Muscle layer of duodenum (tissue), 2 donors: ENCODE measurements around the gene KLHL2.
"Not testable (repeated sequence)": the region's sequence is repeated elsewhere in the genome, so short reads cannot be mapped to it uniquely, and the experiment has no call there.

Experiments used
- H3K27ac ChIP-seq: one replicate; pipeline ENCODE4 v1.7.0; 2013; ENCODE audit warnings: mild to moderate bottlenecking, low read length
- H3K27me3 ChIP-seq: one replicate; pipeline ENCODE4 v1.7.0; 2013; ENCODE audit warnings: low read depth, mild to moderate bottlenecking, control low read depth, low read length
- H3K36me3 ChIP-seq, 2 donors: one replicate each; pipeline ENCODE4 v1.7.0; 2013; ENCODE audit warnings: low read length in 2 of 2, control low read depth in 1 of 2, mild to moderate bottlenecking in 1 of 2; ENCODE audit not compliant: insufficient read depth in 2 of 2, control insufficient read depth in 1 of 2
- H3K4me1 ChIP-seq, 2 donors: one replicate each; pipeline ENCODE4 v1.7.0; 2013; ENCODE audit warnings: low read length in 2 of 2, mild to moderate bottlenecking in 2 of 2, control low read depth in 1 of 2, moderate library complexity in 1 of 2; ENCODE audit not compliant: insufficient read depth in 2 of 2, control insufficient read depth in 1 of 2
- H3K4me3 ChIP-seq, 2 donors: one replicate each; pipeline ENCODE4 v1.7.0; 2013; ENCODE audit warnings: low read length in 2 of 2, low read depth in 1 of 2, mild to moderate bottlenecking in 1 of 2
- H3K9me3 ChIP-seq, 2 donors: one replicate each; pipeline ENCODE4 v1.7.0; 2013; ENCODE audit warnings: low read length in 2 of 2, control low read depth in 1 of 2, mild to moderate bottlenecking in 1 of 2; ENCODE audit not compliant: control insufficient read depth in 1 of 2
- donor health status: healthy.

The KLHL2 gene

DNA sequence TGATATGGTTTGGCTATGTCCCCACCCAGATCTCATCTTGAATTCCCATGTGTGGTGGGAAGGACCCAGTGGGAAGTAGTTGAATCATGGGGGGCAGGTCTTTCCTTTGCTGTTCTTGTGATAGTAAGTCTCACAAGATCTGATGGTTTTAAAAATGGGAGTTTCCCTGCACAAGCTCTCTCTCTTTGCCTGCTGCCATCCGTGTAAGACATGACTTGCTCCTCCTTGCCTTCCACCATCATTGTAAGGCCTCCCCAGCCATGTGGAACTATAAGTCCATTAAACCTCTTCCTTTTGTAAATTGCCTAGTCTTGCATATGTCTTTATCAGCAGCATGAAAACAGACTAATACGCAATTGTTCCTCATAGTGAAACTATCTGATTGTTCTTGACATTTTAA, 66.1 kb downstream of the KLHL2 start:
- not testable (repeated sequence) for H3K9me3 ChIP-seq, H3K27ac ChIP-seq, H3K4me3 ChIP-seq, H3K36me3 ChIP-seq, H3K27me3 ChIP-seq, H3K4me1 ChIP-seq

DNA sequence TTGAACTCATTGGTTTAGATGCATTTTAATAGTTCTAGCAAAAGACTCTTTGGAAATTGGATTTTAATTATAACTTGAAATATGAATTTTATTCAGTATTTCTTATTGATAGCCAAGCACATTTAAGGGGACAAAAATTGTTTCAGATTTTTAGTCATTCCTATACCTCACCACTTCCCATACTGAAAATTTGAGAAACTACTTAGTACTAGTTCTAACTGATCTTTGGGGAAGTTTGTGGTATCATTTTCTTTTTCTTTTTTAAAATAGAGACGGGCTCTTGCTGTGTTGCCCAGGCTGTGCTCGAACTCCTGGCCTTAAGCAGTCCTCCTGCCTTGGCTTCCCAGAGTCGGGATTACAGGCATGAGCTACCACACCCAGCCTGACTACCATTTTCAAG, 68.0 kb downstream of the KLHL2 start:
- H3K27me3 ChIP-seq, H3K9me3 ChIP-seq, H3K4me3 ChIP-seq, H3K4me1 ChIP-seq, H3K36me3 ChIP-seq, H3K27ac ChIP-seq: not testable (repeated sequence)

DNA sequence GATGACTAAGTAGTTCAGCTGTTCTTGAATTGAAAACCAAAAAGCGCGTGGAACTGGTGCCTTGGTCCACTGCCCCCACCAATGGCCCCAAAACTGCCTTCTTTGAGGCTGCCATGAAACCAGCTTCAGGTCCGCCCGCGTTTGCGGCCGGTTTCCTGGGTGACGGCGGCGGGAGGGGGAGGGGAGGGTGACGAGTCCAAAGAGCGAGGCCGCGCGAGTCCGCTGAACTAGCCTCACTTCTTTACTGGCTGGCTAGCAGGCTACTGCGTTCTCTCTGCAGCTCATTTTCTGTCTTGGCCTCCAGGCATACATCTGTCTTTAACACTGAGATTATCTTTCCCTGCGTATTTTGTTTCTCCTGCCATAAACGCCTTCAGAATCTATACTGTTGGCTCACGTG, 72.2 kb downstream of the KLHL2 start:
- not testable (repeated sequence) for H3K9me3 ChIP-seq, H3K4me1 ChIP-seq, H3K27ac ChIP-seq, H3K27me3 ChIP-seq, H3K4me3 ChIP-seq, H3K36me3 ChIP-seq

DNA sequence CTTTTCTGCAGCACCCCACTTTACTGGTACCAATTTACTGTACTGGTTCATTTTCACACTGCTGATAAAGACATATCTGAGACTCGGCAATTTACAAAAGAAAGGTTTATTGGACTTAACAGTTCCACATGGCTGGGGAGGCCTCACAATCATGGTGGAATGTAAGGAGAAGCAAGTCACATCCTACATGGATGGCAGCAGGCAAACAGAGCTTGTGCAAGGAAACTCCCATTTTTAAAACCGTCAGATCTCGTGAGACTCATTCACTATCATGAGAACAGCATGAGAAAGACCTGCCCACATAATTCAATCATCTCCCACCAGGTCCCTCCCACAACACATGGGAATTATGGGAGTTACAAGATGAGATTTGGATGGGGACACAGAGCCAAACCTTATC, 77.3 kb downstream of the KLHL2 start:
- not testable (repeated sequence) for H3K36me3 ChIP-seq, H3K27me3 ChIP-seq, H3K4me1 ChIP-seq, H3K9me3 ChIP-seq, H3K27ac ChIP-seq, H3K4me3 ChIP-seq

DNA sequence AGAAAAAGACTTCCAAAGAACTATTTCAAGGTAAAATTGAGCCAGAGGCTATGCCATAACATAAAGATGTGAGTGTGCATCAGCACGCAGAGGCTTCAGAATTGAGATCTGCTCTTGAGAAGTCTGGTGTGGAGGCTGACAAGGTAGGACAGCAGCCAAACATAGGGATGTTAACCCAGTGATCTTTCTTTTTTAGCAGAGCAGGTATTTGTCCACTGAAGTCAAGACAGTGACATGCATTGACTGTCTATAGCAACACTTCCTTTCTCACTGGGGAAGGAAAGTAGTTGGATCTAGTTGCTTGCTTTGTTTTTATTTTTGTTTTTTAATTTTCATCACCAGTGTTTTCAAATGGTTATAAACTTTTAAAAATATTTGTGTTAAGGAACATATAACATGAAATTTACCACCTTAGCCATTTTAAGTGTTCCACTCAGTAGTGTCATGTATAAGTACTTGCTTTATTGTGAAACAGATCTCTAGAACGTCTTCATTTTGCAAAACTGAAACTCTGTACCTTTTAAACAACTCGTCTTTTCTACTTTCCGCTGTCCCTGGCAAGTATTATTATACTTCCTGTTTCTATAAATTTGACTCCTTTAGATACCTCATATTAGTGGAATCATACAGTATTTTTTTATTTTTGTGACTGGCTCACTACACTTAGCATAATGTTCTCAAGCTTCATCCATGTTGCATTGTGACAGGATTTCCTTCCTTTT, 79.4 kb downstream of the KLHL2 start:
- H3K27me3 ChIP-seq, H3K27ac ChIP-seq, H3K4me3 ChIP-seq, H3K9me3 ChIP-seq, H3K36me3 ChIP-seq, H3K4me1 ChIP-seq: not testable (repeated sequence)

DNA sequence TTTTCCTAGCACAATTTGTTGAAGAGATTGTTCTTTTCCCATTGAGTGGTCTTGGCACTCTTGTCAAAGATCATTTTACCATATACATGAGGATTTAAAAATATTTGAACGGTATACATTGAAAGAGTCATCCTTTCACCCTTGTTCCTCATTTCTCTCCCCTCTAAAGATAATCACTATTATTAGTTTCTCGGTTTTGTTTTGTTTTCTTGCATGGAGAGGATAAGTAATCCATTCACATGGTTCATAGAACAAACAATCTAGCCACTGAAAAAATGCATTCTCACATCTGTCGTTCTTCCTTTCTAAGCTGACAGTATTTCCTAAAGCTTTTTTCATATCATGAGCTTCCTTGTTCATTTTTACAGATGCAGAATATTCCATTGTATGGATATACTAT, 80.9 kb downstream of the KLHL2 start:
- Histone ChIP-seq H3K9me3 (no peaks in the 10 kb centered on the region), H3K4me1 (no peaks in the 10 kb centered on the region), H3K27ac (no peak overlapping the region), H3K36me3 (no peaks in the 10 kb centered on the region), H3K4me3 (no peak overlapping the region), H3K27me3 (no peaks in the 10 kb centered on the region)

DNA sequence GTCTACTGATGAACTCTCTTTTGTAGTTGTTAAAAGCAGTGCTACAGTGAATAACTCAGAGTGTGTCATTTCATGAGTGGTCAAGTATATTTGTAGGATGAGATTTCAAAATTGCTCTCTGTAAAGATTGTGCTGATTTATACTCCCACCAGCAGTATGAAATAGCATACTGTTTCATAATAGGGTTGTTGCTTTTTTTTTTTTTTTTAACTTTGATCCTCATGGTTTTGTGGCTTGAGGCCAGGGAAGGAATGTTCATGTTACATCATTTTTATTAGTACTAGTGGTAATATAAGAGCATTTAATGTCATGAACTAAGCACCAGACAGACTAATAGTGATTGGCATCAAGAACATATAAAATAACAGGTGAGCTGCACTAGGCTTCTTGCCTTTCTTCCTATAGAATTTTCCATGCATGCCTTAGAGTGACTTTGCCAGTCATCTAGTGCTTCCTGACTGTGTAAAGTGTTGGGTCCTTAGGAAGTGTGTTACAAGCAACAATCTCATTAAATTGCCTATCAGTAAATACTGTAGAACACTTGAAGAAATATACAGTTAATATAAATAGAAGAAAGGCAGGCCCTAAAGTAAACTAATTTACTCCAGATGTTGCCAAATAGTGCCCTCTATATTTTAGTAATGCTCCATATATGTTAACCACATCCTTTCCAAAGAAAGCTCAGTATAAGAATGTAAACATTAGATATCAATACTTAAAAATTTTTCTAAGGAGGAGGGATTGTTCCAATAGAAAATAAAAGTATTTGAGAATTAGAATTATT, 81.5 kb downstream of the KLHL2 start:
- no peaks in the 10 kb centered on the region for H3K27me3 ChIP-seq
- no peak overlapping the region for H3K4me3 ChIP-seq
- no peaks in the 10 kb centered on the region for H3K4me1 ChIP-seq
- H3K36me3 ChIP-seq = no peaks in the 10 kb centered on the region
- no peaks in the 10 kb centered on the region for H3K9me3 ChIP-seq
- H3K27ac ChIP-seq = no peak overlapping the region

DNA sequence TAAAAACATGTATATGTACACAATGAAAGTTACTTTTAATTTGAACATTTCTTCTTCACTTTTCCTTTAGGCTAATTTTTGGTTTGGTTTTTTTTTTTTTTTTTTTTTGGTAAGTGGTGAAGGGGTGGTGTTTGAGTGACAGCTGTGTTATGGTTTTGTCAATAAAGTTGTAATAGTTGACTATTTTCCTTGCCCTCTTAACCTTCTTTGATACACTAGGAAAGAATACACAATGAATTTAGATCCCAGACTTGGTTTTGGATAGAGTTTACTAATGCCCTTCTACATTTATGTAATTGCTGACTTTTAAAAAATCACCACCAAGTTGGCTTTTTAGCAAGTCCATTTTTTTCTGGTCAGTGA, 82.0 kb downstream of the KLHL2 start:
- H3K4me3 ChIP-seq = no peak overlapping the region
- H3K4me1 ChIP-seq = peaks cover 0 to 6% of the 10 kb centered on the region in 2 donors
- no peaks in the 10 kb centered on the region for H3K36me3 ChIP-seq
- H3K27ac ChIP-seq = no peak overlapping the region
- no peaks in the 10 kb centered on the region for H3K27me3 ChIP-seq
- H3K9me3 ChIP-seq = no peaks in the 10 kb centered on the region

DNA sequence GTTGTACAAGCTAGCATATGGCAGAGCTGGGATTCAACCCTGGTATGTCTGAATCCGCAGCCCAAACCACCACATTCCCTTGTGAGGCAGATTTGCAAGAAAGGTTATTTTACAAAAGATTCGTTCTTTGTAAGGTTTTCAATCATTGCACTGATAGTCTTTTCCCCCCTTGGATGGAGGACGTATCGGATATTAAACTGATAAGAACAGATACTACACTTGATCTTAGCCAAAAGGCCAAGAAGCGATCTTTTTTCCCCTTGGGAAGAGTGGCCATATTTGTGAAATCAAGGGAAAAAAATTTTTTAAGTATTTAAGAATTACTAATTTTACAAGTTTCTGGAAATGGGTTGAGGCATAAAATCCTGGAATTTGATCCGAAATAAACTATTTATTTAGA, 85.7 kb downstream of the KLHL2 start:
- Histone ChIP-seq H3K36me3 (peaks cover 6 to 7% of the 10 kb centered on the region in 2 donors), H3K4me1 (peaks cover 0 to 6% of the 10 kb centered on the region in 2 donors), H3K9me3 (no peaks in the 10 kb centered on the region), H3K27me3 (no peaks in the 10 kb centered on the region), H3K27ac (no peak overlapping the region), H3K4me3 (no peak overlapping the region)

DNA sequence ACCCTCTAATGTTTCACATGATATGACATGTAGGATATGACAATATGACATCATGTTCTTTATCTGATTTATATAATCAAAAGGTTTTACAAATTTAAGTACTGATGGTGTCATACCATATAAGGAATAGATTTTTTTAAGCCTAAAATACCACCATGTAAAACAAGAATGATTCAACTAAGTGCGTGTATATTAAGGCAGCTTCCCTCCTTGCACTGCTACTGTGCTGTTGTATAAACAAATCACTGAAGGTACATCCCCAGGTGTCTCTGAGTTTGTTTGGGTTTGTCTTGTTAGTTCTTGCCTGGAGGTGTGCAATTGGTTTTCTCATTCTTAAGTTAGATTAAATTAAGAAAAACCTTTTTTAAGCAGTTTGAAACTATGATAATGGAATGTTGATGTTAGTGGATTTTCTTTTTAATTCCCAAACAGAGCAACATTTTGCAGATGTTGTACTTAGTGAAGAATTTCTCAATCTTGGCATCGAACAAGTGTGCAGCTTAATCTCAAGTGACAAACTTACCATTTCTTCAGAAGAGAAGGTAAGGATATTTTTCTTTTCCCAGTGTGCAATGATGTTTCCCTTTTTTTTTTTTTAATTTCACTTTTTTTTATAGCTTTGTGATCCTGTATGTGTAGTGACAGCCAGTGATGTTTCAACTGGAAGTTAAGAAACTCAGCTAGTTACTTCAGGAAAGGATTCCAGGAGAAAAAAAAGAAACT, 86.7 kb downstream of the KLHL2 start:
- Histone ChIP-seq H3K27me3 (no peaks in the 10 kb centered on the region), H3K4me3 (no peak overlapping the region), H3K36me3 (peaks cover 6 to 12% of the 10 kb centered on the region in 2 donors), H3K27ac (no peak overlapping the region), H3K9me3 (no peaks in the 10 kb centered on the region), H3K4me1 (peaks cover 0 to 6% of the 10 kb centered on the region in 2 donors)

DNA sequence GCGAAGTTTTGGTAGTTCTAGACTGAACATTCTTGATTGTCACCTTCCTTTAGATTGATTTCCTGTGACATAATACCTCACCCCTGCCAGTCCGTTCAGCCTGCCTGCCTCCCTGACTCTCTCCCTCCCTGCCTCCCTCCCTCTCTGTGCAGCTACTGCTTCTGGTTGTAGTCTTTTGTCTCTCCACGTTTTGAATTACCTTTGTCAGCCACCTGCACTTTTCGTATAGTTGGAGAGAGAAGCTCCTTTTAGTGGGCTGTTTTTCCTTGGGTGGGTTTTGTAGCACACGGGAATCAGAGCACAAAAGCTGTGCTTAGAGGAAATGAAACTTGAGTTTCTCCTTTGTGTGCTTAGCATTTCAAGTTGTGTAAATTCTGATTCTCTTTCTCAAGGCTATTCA, 87.5 kb downstream of the KLHL2 start:
- peaks cover 6 to 18% of the 10 kb centered on the region in 2 donors for H3K36me3 ChIP-seq
- no peak overlapping the region for H3K4me3 ChIP-seq
- peaks cover 0 to 6% of the 10 kb centered on the region in 2 donors for H3K4me1 ChIP-seq
- no peak overlapping the region for H3K27ac ChIP-seq
- H3K27me3 ChIP-seq = no peaks in the 10 kb centered on the region
- H3K9me3 ChIP-seq = no peaks in the 10 kb centered on the region
